Fibroblast of lung (primary cell): ENCODE measurements around the gene GDF15.

Experiments
- EZH2 ChIP-seq: IDR thresholded peaks from 2 replicates; pipeline ENCODE4 v1.5.1; 2012; ENCODE audit warnings: low read length, control low read depth, mild to moderate bottlenecking; ENCODE audit errors: missing control alignments
- TF ChIP-seq, protein P1 (sequence below), 2 donors: IDR thresholded peaks in 1 of 2; conservative IDR thresholded peaks in 1 of 2; 1 replicate in 1 of 2; 2 replicates in 1 of 2; pipeline ENCODE4 v1.5.1; 2011 to 2012; ENCODE audit warnings: low read length in 2 of 2, control low read depth in 1 of 2, inconsistent platforms in 1 of 2, low read depth in 1 of 2, mild to moderate bottlenecking in 1 of 2

DNA sequence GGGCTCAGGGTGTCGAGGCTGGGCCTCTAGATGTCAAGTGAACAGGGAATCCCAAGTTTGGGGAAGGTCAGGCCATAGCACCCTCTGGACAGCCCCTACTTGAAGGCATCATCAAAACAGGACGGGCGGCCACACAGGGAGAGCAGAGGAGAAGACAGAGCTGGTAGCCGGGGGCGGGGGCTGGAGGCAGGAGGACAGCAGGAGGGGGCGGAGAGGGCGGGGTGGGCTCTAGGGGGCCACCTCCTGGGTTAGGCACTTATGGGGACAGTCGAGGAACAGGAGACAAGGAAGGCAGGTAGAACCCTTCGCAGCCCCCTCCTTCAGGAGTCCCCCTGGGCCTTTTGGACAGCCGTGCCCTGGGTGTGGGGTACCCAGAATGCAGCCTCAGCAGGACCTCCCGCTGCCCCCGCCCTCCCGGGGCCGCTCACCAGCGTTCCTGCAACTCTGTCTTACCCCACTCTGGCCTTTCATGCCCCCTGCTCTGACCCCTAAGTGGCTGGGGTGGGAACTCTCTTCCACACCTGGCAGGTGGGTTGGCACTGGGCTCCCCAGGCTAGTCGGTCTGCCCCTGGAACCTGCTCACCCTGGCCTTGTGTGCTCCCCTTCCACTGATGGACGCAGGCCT is 39.0 kb downstream of the GDF15 start:
- TF ChIP-seq, protein P1, sequence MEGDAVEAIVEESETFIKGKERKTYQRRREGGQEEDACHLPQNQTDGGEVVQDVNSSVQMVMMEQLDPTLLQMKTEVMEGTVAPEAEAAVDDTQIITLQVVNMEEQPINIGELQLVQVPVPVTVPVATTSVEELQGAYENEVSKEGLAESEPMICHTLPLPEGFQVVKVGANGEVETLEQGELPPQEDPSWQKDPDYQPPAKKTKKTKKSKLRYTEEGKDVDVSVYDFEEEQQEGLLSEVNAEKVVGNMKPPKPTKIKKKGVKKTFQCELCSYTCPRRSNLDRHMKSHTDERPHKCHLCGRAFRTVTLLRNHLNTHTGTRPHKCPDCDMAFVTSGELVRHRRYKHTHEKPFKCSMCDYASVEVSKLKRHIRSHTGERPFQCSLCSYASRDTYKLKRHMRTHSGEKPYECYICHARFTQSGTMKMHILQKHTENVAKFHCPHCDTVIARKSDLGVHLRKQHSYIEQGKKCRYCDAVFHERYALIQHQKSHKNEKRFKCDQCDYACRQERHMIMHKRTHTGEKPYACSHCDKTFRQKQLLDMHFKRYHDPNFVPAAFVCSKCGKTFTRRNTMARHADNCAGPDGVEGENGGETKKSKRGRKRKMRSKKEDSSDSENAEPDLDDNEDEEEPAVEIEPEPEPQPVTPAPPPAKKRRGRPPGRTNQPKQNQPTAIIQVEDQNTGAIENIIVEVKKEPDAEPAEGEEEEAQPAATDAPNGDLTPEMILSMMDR (conservative IDR thresholded peaks at IDR 0.05 in 1 of 2, IDR thresholded peaks at IDR 0.05 in 1 of 2; ENCODE audit: low read depth in 1 of 2, low read length in 2 of 2): no peak
- no peak for TF ChIP-seq EZH2
